Naive thymus-derived CD4-positive, alpha-beta T cell (primary cell): ENCODE results near the gene BCAS3. TPM values are rescaled to one million over a fixed set of nuclear protein-coding genes. Genes with fewer than 3 reads are reported as not detected.

Experiments
- ATAC-seq: fragments of 150-1000 bp; cut with Tn5 transposase; 2 replicates; pipeline ENCODE4 v1.10.0; 2021; ENCODE audit warnings: mild to moderate bottlenecking, moderate library complexity
- CTCF ChIA-PET: fragments of 350-600 bp; sonication (Branson Sonifier 250); formaldehyde crosslinking; loops from one replicate; lab custom pipeline; 2021; ENCODE audit warnings: antibody characterized with exemption; lab: Charles Lee
- POLR2A ChIA-PET: fragments of 350-600 bp; sonication (Branson Sonifier 250); formaldehyde crosslinking; loops from one replicate; lab custom pipeline; 2021; ENCODE audit warnings: antibody characterized with exemption, inconsistent platforms; lab: Charles Lee
- DNase-seq, 9 donors: peaks; one replicate each; pipeline versions ENCODE4 v3.0.0 to v3.0.0-alpha.2; 2020 to 2022; ENCODE audit warnings: mixed read lengths in 1 of 9
- H3K27ac ChIP-seq: one replicate; pipeline ENCODE4 v1.7.0; 2013; ENCODE audit warnings: mild to moderate bottlenecking, low read depth, low read length, moderate library complexity
- H3K27me3 ChIP-seq, 2 donors: one replicate each; pipeline ENCODE4 v1.7.0; 2013; ENCODE audit warnings: low read length in 2 of 2, mild to moderate bottlenecking in 2 of 2, moderate library complexity in 2 of 2; ENCODE audit not compliant: control insufficient read depth in 2 of 2, insufficient read depth in 2 of 2
- H3K36me3 ChIP-seq, 3 experiments: 1 replicate in 2 of 3; 2 replicates in 1 of 3; pipeline ENCODE4 v1.7.0; 2013; ENCODE audit warnings: low read length in 3 of 3, mild to moderate bottlenecking in 3 of 3, moderate library complexity in 1 of 3; ENCODE audit not compliant: insufficient read depth in 3 of 3, control insufficient read depth in 2 of 3
- H3K4me1 ChIP-seq, 2 donors: one replicate each; pipeline ENCODE4 v1.7.0; 2013; ENCODE audit warnings: low read length in 2 of 2, mild to moderate bottlenecking in 2 of 2, moderate library complexity in 1 of 2; ENCODE audit not compliant: control insufficient read depth in 2 of 2, insufficient read depth in 2 of 2
- H3K4me3 ChIP-seq: 2 replicates; pipeline ENCODE4 v1.7.0; 2013; ENCODE audit warnings: mild to moderate bottlenecking, low read length
- H3K9me3 ChIP-seq, 3 experiments: 1 replicate in 2 of 3; 2 replicates in 1 of 3; pipeline ENCODE4 v1.7.0; 2013; ENCODE audit warnings: low read length in 3 of 3; ENCODE audit not compliant: control insufficient read depth in 2 of 3
- H3K27ac Mint-ChIP-seq, 9 donors: one replicate each; pipeline ENCODE4 v1.8.0; 2020 to 2022; ENCODE audit warnings: mixed read lengths in 9 of 9, mild to moderate bottlenecking in 8 of 9, moderate library complexity in 5 of 9, inconsistent platforms in 2 of 9
- H3K27me3 Mint-ChIP-seq, 5 donors: one replicate each; pipeline ENCODE4 v1.8.0; 2021 to 2022; ENCODE audit warnings: mixed read lengths in 5 of 5, mild to moderate bottlenecking in 1 of 5
- H3K36me3 Mint-ChIP-seq, 5 donors: one replicate each; pipeline ENCODE4 v1.8.0; 2020 to 2022; ENCODE audit warnings: mixed read lengths in 5 of 5, mild to moderate bottlenecking in 3 of 5, inconsistent platforms in 1 of 5
- H3K4me1 Mint-ChIP-seq, 7 donors: one replicate each; pipeline ENCODE4 v1.8.0; 2020 to 2022; ENCODE audit warnings: mixed read lengths in 7 of 7, mild to moderate bottlenecking in 3 of 7, inconsistent platforms in 1 of 7
- H3K4me3 Mint-ChIP-seq, 10 donors: one replicate each; pipeline ENCODE4 v1.8.0; 2020 to 2022; ENCODE audit warnings: mild to moderate bottlenecking in 10 of 10, mixed read lengths in 10 of 10, moderate library complexity in 6 of 10, inconsistent platforms in 2 of 10
- H3K9me3 Mint-ChIP-seq, 11 donors: one replicate each; pipeline ENCODE4 v1.8.0; 2020 to 2022; ENCODE audit warnings: mixed read lengths in 11 of 11, mild to moderate bottlenecking in 4 of 11, inconsistent platforms in 1 of 11, moderate library complexity in 1 of 11
- intact Hi-C, 2 donors: fragments of 100-400 bp; cut with micrococcal nuclease; formaldehyde crosslinking; loops; one replicate each; pipeline ENCODE4 v1.15.1; 2023
- polyA plus RNA-seq, 2 donors: library from polyadenylated mRNA; unstranded; fragments of 300-500 nt; fragmentation: Illumina TruSeq; gene quantifications; one replicate each; pipeline ENCODE4 v1.2.3, GENCODE V29; 2021
- total RNA-seq, 6 experiments: library from RNA in 5 of 6; stranded (reverse) in 5 of 6; gene quantifications; 1 replicate in 5 of 6; 2 replicates in 1 of 6; pipeline ENCODE4 v1.2.3 and lab custom pipeline; 2021 to 2026

BCAS3 gene
- total and polyA plus RNA-seq, 7 experiments from 2014 or later: 18.4 to 57.8 (median 37.5) TPM

GRCh38 chr17:61414936-61415251 lies 737.2 kb downstream of the BCAS3 start:
- Histone ChIP-seq H3K9me3 (no peaks in the 10 kb centered on the region), H3K27ac (no peak overlapping the region), H3K36me3 (no peaks in the 10 kb centered on the region), H3K4me3 (no peak overlapping the region), H3K4me1 (peaks cover 7 to 8% of the 10 kb centered on the region in 2 donors), H3K27me3 (peaks cover 0 to 8% of the 10 kb centered on the region in 2 donors)
- POLR2A ChIA-PET: no interaction called here
- Mint-ChIP-seq H3K4me3 (no peak overlapping the region), H3K27me3 (peaks cover 16 to 49% (median 19%) of the 10 kb centered on the region in 5 donors), H3K27ac (no peak overlapping the region), H3K36me3 (no peaks in the 10 kb centered on the region), H3K9me3 (peaks cover 0 to 3% (median 0%) of the 10 kb centered on the region in 11 donors), H3K4me1 (peaks cover 0 to 16% (median 9%) of the 10 kb centered on the region in 7 donors)
- no peak for DNase-seq
- intact Hi-C loops: loop anchor here (5.0 to 10.0 kb wide), 4 partner anchors 280 to 1552 kb away; partner anchors contain the start of genes BCAS3 (in 1 of the 2), MED13 (in 1 of the 2) and TANC2 (in 1 of the 2)
- ATAC-seq: no peak
- CTCF ChIA-PET: interaction anchor here (1.6 kb wide), 1 partner anchor 444 kb away, joined by 4 read pairs; no protein-coding TSS in a partner anchor

GRCh38 chr17:61415374-61416210 lies 737.9 kb downstream of the BCAS3 start:
- Histone ChIP-seq H3K27ac (no peak overlapping the region), H3K27me3 (peaks cover 0 to 2% of the 10 kb centered on the region in 2 donors), H3K4me3 (no peak overlapping the region), H3K9me3 (no peaks in the 10 kb centered on the region), H3K36me3 (no peaks in the 10 kb centered on the region), H3K4me1 (peaks cover under 1 to 2% of the 10 kb centered on the region in 2 donors)
- ChIA-PET CTCF (no interaction called here), POLR2A (no interaction called here)
- H3K27me3 Mint-ChIP-seq: peaks cover 16 to 45% (median 19%) of the 10 kb centered on the region in 5 donors
- peaks cover 0 to 11% (median 2%) of the 10 kb centered on the region in 7 donors for H3K4me1 Mint-ChIP-seq
- H3K9me3 Mint-ChIP-seq: peaks cover 0 to 2% (median 0%) of the 10 kb centered on the region in 11 donors
- no peak overlapping the region for H3K27ac Mint-ChIP-seq
- no peak for ATAC-seq
- DNase-seq: no peak
- H3K36me3 Mint-ChIP-seq: no peaks in the 10 kb centered on the region
- intact Hi-C loops: loop anchor here in 1 of 2 donors (10.0 kb wide), 1 partner anchor 281 kb away; no protein-coding TSS in a partner anchor
- H3K4me3 Mint-ChIP-seq: no peak overlapping the region

DNA sequence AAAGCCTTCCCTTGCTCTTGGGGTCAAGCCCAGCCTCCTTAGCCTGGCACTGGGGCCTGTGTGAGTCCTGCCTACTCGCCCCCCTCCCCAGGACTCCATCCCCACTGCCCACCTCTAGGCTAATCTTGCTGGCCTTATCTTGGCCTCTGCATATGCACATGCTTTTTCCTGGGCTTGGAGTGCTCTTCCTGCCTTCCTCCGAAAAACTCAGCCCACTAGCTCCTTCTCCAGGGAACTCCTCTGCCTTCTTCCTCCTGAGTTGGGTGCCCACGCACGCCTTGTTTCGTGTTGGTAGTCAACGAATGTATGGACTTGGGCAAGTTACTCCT lies 738.5 kb downstream of the BCAS3 start:
- CTCF ChIA-PET: no interaction called here
- no peak overlapping the region for H3K27ac Mint-ChIP-seq

DNA sequence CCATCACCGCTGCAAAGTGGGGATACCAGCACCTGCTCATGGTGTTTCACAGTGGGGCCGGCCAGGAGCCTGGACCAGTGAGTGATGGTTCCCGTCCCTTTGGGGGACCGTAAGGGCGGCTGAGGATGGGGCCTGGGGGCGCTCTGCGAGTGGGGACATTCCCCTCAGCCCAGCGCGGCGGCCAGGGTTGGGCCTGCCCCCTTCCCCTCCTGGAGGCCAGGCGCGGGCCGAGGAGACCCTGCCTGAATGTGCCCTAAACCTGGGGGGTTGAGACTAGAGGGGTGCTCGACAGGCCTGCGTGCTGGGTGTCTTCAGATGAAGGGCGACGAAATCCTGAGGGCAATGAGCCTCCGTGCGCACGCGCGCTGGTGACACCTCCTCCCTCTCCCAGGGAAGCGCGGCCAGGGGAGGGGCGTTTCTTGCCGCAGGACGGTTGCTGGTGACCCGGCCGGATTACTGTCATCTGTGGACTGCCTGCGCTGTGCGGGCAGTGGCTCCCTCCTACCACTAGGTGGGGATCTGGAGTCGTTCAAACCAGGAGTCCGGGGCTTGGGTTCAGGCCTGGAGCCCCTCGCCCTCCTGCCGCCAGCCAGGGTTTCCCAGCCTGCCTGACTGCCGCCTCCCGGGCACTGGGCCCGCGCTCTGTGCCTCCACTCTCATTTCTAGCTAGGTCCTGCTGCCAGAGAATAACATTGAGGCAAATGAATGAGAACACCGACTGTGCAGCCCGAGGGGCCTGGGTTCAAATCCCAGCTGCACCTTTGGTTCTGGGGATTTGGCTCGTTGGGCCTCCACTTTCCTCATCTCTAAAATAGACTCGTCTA lies 739.1 kb downstream of the BCAS3 start:
- H3K9me3 Mint-ChIP-seq: peaks cover 0 to 2% (median 0%) of the 10 kb centered on the region in 11 donors
- peak overlapping the region in 3 of 10 donors; percentile 16 to 31 (median 20) for H3K4me3 Mint-ChIP-seq
- intact Hi-C loops: loop anchor here in 1 of 2 donors (1.0 to 10.0 kb wide), 3 partner anchors 135 to 421 kb away; no protein-coding TSS in a partner anchor
- no peak overlapping the region for H3K4me3 ChIP-seq
- POLR2A ChIA-PET: no interaction called here
- no peaks in the 10 kb centered on the region for H3K4me1 ChIP-seq
- DNase-seq: peak in 2 of 9 donors; percentile 46 to 60
- H3K4me1 Mint-ChIP-seq: peaks cover 0 to 8% (median 0%) of the 10 kb centered on the region in 7 donors
- H3K9me3 ChIP-seq: no peaks in the 10 kb centered on the region
- H3K27ac Mint-ChIP-seq: no peak overlapping the region
- no peaks in the 10 kb centered on the region for H3K36me3 Mint-ChIP-seq
- no peak overlapping the region for H3K27ac ChIP-seq
- peaks cover 22 to 52% (median 27%) of the 10 kb centered on the region in 5 donors for H3K27me3 Mint-ChIP-seq
- H3K27me3 ChIP-seq: no peaks in the 10 kb centered on the region
- CTCF ChIA-PET: no interaction called here
- H3K36me3 ChIP-seq: no peaks in the 10 kb centered on the region
- ATAC-seq: peak; percentile 52

More for the DNA sequence above, 738.5 kb downstream of the BCAS3 start:
- peaks cover 0 to 9% (median 0%) of the 10 kb centered on the region in 7 donors for H3K4me1 Mint-ChIP-seq
- Histone ChIP-seq H3K27me3 (no peaks in the 10 kb centered on the region), H3K4me3 (no peak overlapping the region), H3K36me3 (no peaks in the 10 kb centered on the region), H3K9me3 (no peaks in the 10 kb centered on the region), H3K27ac (no peak overlapping the region), H3K4me1 (no peaks in the 10 kb centered on the region)
- H3K27me3 Mint-ChIP-seq: peaks cover 20 to 49% (median 22%) of the 10 kb centered on the region in 5 donors
- no peak overlapping the region for H3K4me3 Mint-ChIP-seq
- intact Hi-C loops: loop anchor here in 1 of 2 donors (10.0 kb wide), 1 partner anchor 281 kb away; no protein-coding TSS in a partner anchor
- H3K9me3 Mint-ChIP-seq: peaks cover 0 to 2% (median 0%) of the 10 kb centered on the region in 11 donors
- no peaks in the 10 kb centered on the region for H3K36me3 Mint-ChIP-seq
- no peak for ATAC-seq
- POLR2A ChIA-PET: no interaction called here
- DNase-seq: no peak

DNA sequence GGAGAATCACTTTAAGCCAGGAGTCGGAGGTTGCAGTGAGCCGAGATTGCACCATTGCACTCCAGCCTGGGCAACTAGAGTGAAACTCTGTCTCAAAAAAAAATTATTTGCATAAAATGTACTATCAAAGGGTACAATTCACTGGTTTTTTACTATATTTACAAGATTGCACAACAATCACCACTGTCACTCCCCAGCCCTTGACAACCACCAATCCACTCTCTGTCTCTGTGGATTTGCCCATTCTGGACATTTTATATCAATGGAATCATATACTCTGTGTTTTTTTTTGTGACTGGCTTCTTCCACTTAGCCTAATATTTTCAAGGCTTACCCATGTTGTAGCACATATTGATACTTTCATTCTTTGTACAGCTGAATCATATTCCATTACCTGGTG lies 740.8 kb downstream of the BCAS3 start:
- Mint-ChIP-seq H3K4me3 (no peak overlapping the region), H3K4me1 (peaks cover 0 to 5% (median 0%) of the 10 kb centered on the region in 7 donors), H3K9me3 (peaks cover 0 to 2% (median 0%) of the 10 kb centered on the region in 11 donors), H3K27ac (no peak overlapping the region), H3K27me3 (peaks cover 33 to 58% (median 40%) of the 10 kb centered on the region in 5 donors), H3K36me3 (no peaks in the 10 kb centered on the region)
- H3K4me3 ChIP-seq: no peak overlapping the region
- no peak for DNase-seq
- no peaks in the 10 kb centered on the region for H3K36me3 ChIP-seq
- H3K4me1 ChIP-seq: no peaks in the 10 kb centered on the region
- ATAC-seq: no peak
- no peaks in the 10 kb centered on the region for H3K9me3 ChIP-seq
- intact Hi-C loops: loop anchor here in 1 of 2 donors (10.0 kb wide), 1 partner anchor 284 kb away; no protein-coding TSS in a partner anchor
- H3K27ac ChIP-seq: no peak overlapping the region
- CTCF ChIA-PET: interaction anchor here (0.8 kb wide), 1 partner anchor 135 kb away, joined by 3 read pairs; no protein-coding TSS in a partner anchor
- POLR2A ChIA-PET: no interaction called here
- no peaks in the 10 kb centered on the region for H3K27me3 ChIP-seq

DNA sequence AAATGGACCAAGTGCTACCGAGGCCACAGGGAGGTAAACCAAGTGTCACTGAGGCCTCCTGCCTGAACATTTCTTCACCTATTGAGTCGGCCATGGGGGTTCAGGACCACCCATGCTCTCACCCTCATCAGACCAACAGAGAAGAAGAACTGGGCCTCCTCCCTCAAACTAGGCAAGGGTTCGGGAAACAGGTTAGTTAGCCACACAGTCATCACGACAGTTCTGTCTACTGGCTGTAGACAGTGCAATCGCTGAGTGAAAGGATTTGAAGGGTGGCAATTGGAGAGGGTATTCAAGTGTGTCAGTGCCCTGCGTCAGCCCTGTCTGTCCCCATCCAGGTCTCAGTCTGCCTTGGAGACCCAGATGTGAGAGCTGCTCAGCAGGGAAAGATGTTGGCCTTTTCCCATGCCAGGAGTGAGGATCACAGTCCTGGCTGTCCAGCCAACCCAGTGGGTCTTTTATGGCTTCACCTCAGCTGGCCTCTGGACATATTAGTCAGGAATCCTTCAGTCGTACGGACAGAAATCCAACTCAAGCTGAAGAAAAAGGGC lies 741.9 kb downstream of the BCAS3 start:
- Histone ChIP-seq H3K4me3 (no peak overlapping the region), H3K27ac (no peak overlapping the region), H3K4me1 (no peaks in the 10 kb centered on the region), H3K27me3 (no peaks in the 10 kb centered on the region), H3K36me3 (no peaks in the 10 kb centered on the region), H3K9me3 (no peaks in the 10 kb centered on the region)
- Mint-ChIP-seq H3K9me3 (peaks cover 0 to 2% (median 0%) of the 10 kb centered on the region in 11 donors), H3K27me3 (peaks cover 37 to 58% (median 42%) of the 10 kb centered on the region in 5 donors), H3K36me3 (no peaks in the 10 kb centered on the region), H3K4me3 (no peak overlapping the region), H3K4me1 (peaks cover 0 to 4% (median 0%) of the 10 kb centered on the region in 7 donors), H3K27ac (no peak overlapping the region)
- ChIA-PET CTCF (no interaction called here), POLR2A (no interaction called here)
- ATAC-seq (no peak), DNase-seq (no peak)
- intact Hi-C loops: loop anchor here in 1 of 2 donors (10.0 kb wide), 1 partner anchor 285 kb away; no protein-coding TSS in a partner anchor
